Breast epithelium (tissue), 3 donors: ENCODE measurements around the gene OTOP2.

Experiments
- POLR2A ChIP-seq: fragments of 450-650 bp; IDR thresholded peaks from one replicate; pipeline ENCODE4 v1.6.1; 2016; ENCODE audit warnings: antibody characterized with exemption, mild to moderate bottlenecking, moderate library complexity
- POLR2AphosphoS5 ChIP-seq, 3 donors: sonication (generic); formaldehyde crosslinking; IDR thresholded peaks; one replicate each; pipeline ENCODE4 v1.6.1; 2017; ENCODE audit warnings: antibody characterized with exemption in 3 of 3
- TF ChIP-seq, protein P1 (sequence below), 3 donors: fragments of 450-650 bp; IDR thresholded peaks; one replicate each; pipeline ENCODE4 v1.5.1; 2016 to 2017; ENCODE audit warnings: antibody characterized with exemption in 3 of 3, mild to moderate bottlenecking in 3 of 3, moderate library complexity in 3 of 3

DNA sequence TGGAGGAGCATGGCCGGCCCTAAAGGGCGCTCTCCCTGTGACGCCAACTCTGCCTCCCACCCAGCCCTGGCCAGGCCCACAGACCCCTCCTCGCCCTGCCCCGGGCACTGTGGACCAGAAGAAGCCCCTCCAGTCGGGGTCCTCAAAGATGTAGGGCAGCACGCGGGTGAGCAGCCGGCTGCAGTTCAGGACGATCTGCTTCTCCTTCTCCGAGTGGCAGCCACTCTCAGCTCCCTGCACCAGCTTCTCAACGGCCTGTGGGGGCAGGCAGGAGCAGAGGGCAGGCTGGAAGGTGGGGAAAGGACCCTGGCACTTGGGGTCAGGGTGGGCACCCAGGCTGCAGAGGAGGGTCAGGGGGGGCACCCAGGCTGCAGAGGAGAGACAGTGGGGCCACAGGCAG is 39.6 kb downstream of the OTOP2 start:
- TF ChIP-seq, protein P1, sequence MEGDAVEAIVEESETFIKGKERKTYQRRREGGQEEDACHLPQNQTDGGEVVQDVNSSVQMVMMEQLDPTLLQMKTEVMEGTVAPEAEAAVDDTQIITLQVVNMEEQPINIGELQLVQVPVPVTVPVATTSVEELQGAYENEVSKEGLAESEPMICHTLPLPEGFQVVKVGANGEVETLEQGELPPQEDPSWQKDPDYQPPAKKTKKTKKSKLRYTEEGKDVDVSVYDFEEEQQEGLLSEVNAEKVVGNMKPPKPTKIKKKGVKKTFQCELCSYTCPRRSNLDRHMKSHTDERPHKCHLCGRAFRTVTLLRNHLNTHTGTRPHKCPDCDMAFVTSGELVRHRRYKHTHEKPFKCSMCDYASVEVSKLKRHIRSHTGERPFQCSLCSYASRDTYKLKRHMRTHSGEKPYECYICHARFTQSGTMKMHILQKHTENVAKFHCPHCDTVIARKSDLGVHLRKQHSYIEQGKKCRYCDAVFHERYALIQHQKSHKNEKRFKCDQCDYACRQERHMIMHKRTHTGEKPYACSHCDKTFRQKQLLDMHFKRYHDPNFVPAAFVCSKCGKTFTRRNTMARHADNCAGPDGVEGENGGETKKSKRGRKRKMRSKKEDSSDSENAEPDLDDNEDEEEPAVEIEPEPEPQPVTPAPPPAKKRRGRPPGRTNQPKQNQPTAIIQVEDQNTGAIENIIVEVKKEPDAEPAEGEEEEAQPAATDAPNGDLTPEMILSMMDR (IDR thresholded peaks at IDR 0.05): no peak
- TF ChIP-seq POLR2A (no peak), POLR2AphosphoS5 (IDR thresholded peaks at IDR 0.05) (no peak)
